Stimulated activated CD8-positive, alpha-beta memory T cell treated with anti-CD3 and anti-CD28 coated beads, Interleukin-15, amount 100 ng/mL, for 4 hours (primary cell): ENCODE results near the gene MAJIN.
"Not testable (repeated sequence)": the region's sequence is repeated elsewhere in the genome, so short reads cannot be mapped to it uniquely, and the experiment has no call there.

ENCODE experiments used
- DNase-seq, 2 donors: peaks; one replicate each; pipeline ENCODE4 v3.0.0-alpha.2; 2020; ENCODE audit warnings: low read depth in 2 of 2

MAJIN gene

DNA sequence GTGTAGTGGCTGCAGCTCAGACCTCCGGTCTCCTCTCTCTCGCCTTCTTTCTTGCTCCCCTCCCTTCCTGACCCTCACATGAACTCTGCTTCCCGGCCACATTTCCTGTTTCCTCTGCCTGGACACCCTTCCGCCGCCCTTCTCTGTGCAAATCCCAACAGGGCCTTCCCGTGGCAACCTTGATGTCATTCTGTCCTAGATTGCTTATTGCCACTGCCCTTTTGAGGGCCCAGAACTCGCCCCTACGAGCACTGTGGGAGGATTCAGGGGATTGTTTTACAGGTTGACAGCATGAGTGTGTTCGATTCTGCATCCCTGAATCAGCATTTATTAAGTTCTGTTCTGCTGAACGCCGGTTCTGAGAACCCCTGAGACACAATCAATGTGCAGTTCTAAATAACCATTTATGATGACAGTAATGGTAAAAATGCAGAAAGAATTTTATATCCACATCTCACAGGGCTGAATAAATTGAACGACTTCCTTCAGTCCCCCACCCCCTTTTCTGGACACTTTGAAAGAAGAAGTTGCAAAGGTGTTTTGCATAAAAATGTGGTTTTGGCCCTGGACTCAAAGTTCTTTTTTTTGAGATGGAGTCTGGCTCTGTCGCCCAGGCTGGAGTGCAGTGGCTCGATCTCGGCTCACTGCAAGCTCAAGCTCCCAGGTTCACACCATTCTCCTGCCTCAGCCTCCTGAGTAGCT lies 18.5 kb upstream of the MAJIN start:
- DNase-seq: no peak

DNA sequence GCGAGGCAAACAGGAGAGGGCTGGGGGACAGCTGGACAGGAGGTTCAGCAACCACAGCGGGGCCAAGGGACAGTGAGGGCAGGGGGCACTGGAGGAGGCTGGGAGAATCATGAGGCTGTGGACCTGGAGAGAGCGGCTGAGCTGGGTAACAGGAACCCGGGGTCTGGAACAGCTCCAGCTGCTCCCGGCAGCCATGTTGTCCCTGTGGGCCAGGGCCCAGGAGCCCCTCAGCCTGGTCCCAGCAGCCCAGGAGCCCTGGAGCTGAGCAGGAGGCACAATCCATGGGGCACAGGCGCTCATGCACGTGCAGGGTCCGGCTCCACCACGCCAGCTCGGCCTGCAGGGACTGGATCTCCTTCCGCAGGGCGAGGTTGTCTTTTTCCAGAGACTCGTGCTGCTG lies 17.5 kb upstream of the MAJIN start:
- DNase-seq: no peak

DNA sequence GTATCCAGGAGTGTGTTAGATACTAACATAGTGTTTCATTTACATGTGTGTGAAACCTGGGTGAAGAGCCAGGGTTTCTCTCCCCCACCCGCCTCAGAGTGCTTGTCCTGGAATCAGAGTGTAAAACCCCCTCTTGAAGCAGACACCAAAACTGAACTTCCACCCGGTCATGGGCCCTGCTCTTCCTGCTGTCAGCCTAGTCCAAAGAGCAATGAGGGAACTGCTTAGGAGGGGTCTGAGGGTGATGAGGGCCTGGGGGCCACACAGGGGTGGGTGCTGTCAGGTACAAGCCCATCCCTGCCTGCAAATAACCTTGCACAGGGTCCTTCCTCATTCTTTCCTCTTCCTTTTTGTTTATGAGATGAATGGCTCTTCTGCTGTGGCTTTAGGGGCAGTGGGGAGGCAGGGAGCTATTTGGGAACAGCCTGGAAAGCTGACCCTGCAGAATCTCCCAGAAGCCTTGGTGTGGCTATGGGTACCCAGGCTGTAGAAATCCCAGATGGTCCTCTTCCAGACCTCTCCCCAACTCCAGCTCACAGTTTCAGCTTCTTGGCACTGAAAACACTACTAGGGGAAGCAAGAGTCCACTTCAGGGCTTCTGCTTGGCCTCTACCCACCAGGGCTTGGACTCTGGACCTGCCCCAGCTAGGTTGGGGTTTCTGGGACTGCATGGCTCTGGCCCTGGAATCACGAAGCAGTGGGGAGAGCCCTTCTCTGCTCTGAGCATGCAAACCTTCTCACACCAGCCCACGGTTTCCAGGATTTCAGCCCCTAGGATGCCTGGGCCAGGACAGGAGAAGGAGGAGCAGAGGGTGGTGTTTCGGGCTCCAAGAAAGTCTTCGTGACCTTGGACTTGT lies 16.3 kb upstream of the MAJIN start:
- DNase-seq: no peak

DNA sequence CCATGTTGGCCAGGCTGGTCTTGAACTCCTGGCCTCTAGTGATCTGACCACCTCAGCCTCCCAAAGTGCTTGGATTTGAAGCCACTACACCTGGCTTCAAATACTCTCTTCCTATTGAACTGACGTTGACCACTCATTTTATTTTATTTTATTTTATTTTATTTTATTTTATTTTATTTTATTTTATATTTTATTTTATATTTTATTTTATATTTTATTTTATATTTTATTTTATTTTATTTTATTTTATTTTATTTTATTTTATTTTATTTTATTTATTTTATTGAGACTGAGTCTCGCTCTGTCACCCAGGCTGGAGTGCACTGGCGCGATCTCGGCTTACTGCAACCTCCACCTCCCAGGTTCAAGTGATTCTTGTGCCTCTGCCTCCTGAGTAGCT lies 11.4 kb upstream of the MAJIN start:
- not testable (repeated sequence) for DNase-seq

DNA sequence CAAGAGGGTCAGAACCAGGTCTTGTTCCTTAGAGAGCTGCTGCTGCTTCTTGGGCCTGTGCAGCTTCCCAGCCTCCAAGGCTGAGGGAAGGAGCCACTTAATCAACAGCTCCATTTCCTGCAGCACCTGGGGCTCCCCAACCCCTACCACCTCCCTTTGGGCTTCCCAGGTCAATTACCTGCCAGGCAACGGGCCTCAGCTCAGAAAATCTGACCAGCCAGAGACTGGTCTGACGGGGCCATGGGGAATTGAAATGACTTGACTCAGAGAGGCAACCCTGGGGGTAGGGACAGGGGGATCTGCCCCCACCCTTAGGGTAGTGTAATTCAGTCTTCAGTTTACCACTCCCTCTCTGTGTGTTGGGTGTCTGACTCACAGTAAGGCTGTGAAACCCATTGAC lies 4.7 kb upstream of the MAJIN start:
- DNase-seq: no peak

DNA sequence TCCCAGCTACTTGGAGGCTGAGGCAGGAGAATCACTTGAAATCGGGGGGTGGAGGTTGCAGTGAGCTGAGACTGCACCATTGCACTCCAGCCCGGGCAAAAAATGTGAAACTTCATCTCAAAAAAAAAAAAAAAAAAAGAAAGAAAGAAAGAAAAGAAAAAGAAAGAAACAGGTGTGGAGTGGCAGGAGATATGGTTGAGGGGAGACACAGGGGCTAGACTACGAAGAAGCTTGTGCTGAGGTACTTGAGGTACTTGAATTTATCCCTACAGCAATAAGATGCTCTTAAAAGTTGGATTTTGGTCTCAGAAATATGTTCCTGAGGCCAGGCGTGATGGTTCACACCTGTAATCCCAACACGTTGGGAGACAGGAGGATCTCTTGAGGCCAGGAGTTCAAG lies 2.2 kb upstream of the MAJIN start:
- DNase-seq: no peak

DNA sequence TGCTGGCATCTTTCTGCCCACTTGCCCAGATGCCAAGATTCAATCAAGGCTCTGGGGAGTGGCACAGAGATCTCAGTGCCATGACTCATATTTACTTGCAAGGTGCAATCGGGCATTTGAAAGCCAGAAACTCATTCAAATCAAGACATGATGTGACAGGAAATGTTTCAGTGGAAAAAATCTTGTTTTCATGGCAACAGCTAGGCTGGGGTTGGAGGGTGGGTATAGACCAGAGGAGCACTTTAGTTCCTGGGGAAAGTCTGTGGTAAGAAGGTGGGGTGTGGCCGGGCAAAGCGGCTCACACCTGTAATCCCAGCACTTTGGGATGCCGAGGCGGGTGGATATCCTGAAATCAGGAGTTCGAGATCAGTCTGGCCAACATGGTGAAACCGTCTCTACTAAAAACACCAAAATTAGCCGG lies 1.2 kb downstream of the MAJIN start:
- DNase-seq: no peak

DNA sequence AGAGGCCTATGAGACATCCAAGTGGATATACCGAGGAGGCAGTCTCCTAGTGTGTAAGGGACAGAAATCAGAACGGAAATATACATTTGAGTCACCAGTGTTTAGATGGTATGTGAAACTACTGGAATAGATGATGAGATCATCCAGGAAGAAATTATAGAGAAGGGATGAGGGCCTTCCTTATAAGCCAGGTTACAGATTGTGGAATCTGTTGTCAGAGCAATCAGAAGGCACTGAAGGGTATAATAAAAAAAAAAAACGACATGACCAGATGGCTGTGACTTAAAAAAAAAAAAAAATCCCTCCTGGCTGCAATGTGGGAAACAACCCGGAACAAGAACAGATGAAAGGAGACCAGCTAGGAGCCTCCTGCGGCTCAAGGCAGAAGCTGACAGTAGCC lies 2.7 kb downstream of the MAJIN start:
- DNase-seq: no peak

DNA sequence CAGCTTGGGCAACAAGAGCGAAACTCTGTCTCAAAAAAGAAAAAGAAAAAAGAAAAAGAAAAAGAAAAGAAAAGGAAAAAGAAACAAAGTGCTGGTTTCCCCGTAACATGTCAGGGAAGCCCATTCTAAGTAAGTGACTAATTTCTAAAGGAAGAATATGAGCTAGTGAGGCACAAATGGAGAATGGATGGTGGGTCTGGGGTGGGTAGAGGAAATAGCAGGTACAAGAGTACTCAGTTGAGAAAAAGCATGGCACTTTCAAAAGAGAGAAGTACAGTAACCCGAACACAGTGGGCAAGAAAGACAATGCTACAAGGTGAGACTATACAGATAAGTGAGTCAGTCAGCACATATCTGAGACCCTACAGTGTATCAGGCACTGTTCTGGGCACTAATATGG lies 4.5 kb downstream of the MAJIN start:
- no peak for DNase-seq

DNA sequence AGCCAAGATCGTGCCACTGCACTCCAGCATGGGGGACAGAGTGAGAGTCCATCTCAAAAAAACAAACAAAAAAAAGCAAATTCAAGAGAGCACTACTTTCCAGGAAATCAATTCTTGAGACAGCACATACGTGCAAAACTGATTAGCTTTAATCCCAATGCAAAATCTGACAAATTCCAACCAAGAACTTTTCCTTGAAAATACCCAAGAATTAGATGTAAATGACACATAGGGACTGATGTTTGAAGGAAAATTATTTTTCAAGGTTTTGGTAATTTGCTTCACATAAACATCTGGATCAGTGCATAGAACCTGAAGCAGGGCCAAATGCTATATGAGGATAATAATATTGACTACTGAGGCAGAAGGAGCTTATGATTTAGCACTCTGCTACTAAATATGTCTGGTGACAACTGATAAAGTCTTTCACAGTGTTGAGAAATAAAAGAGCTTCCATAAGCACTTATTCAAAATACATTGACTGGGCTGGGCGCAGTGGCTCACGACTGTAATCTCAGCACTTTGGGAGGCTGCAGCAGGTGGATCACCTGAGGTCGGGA lies 8.8 kb downstream of the MAJIN start:
- no peak for DNase-seq

DNA sequence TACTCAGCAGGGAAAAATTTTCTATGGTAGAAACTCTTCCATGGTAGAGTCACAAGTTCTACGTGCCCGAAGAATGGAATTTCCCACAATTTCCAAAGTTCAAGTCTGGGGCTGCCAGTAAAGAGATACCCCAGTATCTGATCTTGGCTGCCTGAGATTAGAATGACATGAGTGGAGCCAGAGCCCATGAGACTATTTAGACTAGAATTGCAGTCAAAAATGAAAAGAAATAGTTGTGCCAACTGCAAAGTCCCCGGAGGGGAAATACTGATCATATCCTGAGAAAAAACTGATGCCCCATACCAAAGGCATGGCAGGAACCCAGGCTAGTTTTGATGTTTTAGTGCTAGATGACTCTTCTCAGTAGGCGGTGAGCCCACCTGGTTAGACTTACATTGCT lies 11.2 kb downstream of the MAJIN start:
- no peak for DNase-seq

DNA sequence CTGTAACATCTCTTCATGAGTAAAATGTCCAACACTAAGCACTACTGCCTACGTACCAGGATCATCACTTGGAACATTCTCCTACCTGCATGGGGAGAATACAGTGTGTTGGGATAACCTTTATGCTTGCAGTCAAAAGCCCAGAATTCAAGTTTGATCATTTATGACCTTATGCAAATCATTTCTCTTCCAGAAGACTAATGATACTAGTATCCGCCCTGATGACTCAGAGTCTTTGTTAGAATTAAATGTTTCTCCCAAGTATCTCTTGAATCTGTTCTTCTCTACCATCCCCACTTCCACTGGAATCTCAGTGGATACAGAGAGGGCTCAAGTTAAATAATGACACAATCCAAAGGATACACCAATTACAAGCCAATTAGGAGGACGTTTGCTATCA lies 12.4 kb downstream of the MAJIN start:
- DNase-seq: no peak

DNA sequence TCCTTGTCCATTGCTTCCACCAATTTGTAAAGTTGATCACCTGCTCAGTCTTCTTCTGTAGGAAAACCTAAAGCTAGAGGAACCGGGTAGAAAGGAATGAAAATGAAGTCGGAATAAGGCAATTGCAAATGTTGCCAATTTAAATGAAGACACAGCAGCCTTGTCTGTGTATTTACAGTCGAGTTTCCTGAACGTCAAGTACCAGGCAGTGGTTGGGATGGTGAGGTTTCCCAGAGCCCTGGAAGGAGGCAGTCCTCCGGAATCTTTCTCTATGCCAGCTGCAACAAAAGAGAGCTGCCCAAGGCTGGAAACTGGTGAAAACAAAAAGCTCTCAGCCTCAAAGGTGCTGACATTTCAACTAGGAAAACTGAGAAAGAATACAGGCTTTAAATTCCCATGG lies 17.7 kb downstream of the MAJIN start:
- no peak for DNase-seq

DNA sequence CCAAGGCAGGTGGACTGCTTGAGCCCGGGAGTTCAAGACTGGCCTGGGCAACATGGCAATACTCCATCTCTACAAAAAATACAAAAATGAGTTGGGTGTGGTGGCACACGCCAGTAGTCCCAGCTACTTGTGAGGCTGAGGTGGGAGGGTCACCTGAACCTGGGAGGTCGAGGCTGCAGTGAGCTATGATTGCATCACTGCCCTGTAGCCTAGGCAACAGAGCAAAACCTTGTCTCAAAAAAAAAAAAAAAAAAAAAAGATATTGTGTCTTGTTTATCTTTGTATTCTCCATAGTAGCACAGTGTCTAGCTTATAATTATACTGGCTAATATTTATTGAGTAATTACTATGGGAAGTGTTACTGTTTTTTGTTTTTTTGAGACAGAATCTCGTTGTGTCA lies 20.4 kb downstream of the MAJIN start:
- DNase-seq: no peak

DNA sequence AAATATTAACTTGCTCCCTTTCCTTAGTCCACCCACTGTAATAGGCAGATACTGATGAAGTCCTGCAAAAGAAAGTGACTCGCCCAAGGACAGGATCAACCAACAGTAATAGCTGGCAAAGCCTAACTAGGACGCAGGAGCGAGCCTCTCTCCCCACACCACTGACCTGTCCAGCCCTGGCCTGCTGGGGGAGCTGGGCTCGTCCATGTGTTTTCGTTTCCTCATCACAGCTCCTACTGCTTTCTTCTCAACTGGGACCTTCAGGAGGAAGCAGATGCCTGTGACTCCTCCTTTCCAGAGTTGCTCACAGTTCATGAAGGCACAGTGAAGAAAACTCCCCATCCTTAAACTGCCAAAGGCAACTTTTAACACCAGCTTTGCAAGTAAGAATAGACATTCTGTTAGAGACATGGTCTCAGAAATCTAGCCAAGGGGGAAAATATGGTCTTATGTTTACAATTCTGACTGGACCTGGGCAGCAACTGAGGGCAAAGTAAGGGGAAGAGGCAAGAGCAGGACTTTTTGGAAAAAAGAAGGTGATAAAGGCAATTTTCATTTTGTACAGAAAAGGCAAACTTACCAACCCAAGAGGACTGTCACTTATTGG lies 24.6 kb downstream of the MAJIN start:
- DNase-seq: no peak

DNA sequence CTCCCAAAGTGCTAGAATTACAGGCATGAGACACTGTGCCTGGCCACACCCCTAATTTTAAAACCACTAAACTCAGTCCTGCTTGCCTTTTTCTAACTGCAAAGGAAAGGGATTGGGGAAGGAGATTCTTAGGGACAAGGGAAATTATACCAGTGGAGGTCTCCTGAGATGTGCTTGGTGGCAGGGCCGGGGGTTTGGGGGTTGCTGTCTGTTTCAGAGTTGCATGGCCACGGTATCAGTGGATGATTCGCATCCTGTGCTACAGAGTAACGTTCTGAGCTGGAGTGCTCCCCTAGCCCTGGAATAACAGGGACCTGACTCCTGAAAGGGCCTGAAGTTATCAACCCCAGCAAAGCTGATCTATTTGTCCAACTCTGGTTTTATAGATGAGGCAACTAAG lies 35.4 kb downstream of the MAJIN start:
- DNase-seq: no peak

DNA sequence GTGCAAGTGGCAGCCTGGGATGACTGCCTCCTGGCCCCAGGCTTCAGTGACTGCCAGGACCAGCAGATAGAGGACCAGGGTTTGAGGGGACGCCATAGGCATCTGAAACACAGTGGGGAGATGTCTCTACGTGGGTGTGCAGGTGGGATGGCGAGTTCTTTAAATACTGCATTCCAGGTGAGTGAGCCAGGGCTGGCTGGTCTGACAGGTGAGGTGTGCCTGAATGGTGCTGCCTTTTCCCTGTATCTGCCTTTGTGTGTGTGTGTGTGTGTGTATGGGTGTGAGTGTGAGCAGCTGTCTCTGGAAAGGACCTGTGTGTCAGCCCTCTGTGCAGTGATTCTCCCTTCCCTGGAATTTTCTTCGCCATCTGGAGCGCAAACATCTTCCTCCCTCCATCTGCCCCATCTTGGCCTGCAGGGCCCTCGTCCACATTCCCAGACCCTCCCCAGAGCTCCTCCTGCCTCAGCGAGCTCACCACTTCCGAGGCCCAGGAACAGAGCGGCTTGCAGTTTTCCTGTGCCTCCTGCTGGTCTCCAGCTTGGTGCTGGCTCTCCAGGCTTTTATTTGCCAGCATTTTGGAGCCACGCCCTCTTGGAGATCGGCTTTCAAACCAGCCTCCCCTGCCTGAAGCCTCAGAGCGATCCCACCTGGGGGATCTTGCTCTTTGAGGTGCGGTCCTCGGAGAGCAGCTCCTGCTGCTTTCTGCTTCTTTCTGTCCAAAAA lies 36.4 kb downstream of the MAJIN start, which contains the start of gene GPHA2:
Gene GPHA2 (minus strand): TSS at position 535 of the 723 bp plus-strand sequence. CDS start 433 bp downstream, at position 102.
- no peak for DNase-seq

DNA sequence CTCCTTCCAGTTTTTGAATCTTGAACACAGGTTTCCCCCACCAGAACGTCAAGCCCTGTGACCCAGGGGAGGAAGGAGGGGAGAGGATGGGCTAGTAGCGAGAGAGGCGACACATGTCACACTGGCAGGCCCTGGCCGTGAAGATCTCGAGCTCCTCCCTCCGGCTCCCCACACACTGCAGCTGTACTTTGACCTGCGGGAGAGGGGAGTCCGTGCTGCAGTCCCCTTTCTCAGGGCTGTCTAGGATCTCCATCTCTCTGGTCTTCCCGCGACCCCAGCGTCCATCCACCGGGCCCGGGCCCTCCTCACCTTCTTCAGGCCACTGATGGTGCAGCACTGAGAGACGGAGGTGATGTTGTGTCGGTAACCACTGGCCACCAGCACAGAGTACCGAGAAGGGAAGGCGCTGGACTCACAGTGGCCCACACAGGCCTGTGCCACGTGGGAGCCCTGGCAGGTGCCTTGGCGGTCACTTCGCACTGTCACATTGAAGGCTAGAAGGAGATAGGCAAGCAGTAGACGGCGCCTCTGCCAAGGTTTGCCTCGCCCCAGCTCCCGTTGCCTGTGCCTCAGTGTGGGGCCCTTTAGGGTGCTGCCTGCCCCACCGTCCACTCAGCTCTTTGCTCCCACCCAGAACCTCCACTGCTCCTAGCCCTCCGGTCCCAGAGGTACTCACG lies 37.1 kb downstream of the MAJIN start:
- DNase-seq: no peak

DNA sequence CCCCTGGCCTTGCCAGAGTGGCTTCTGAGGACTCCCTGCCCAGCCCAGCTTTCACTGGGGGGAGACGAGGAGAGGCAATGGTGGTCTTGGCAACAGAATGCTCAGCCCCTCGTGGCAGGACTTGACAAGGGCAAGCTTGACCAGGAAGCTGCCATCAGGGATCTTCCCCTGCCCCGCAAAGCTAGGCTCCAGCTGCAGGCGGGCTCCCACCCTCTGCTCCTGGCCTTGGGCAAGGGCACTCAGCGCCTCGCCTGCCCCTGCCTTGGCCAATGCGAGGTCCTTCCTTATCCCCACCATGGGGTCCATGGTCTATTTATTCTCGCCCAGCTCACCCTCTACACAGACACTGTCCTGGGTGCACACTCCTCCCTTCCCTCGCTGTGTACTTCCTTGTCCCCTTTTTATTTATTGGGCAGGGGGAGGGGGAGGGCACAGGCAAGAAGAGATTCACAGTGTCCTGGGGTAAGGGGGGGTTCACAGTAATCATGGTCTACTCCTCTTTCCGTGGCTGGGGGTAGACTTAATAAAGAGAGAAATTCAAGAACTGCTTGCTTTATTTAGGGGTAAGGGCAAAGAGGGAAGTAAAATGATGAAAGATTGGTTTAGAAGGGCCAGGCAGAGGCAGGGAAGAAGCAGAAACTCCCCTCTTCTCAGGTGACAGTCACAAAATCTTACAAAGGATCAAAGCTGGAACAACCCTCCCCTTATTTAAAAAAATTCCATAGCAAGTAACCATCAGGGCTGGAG lies 37.8 kb downstream of the MAJIN start:
- DNase-seq: no peak

DNA sequence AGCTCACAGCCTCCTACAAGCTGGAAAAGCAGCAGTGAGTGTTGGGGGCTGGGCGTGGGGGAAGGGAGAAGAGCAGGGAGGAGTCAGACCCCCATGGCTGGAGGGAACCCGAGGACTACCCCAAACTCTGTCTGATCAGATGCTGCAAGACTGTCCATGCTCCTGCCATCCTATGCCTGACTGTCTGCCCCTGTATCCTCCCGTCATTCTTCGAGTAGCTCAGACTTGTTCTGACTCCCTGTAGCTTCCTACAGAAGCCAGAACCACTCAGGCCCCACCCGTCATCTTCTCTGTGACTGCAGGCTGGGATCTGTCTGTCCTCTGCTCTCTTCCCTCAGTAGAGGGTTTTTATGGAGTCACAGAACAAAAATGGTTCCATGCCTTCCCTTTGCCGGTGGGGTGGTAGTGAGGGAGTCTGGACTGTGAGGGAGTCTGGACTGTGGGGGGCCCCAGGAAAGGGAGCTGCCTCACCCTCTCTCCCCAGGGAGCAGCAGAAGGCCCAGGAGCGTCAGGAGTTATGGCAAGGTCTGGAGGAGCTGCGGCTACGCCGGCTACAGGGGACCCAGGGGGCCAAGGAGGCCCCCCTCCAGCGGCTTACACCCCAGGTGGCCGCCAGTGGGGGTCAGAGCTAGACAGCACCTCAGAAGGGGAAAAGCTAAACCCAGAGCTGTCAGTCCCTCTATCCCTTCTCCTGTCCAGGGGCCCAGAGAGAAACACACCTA lies 38.5 kb downstream of the MAJIN start:
- no peak for DNase-seq
